Adipose tissue (tissue), 3 donors: ENCODE measurements around the gene AKAP8L. TPM values are rescaled to one million over a fixed set of nuclear protein-coding genes. Genes with fewer than 3 reads are reported as not detected.
"Not testable (repeated sequence)": the region's sequence is repeated elsewhere in the genome, so short reads cannot be mapped to it uniquely, and the experiment has no call there.

Experiments used
- H3K27ac ChIP-seq: one replicate; pipeline ENCODE4 v1.5.1; 2013; ENCODE audit warnings: low read depth, low read length
- WGBS, 3 donors: extraction: QIAGEN DNeasy Blood & Tissue Kit; methylation state at CpG; one replicate each; pipeline ENCODE4 v1.1.7; 2013; 5-methylcytosine and 5-hydroxymethylcytosine counted together
- polyA plus RNA-seq, 3 donors: library from polyadenylated mRNA; stranded (reverse); fragments of 200-250 nt; gene quantifications; one replicate each; pipeline ENCODE4 v1.2.3, GENCODE V29; 2013
- donor health status: healthy with polysubstance abuse.
- donor health status: Bipolar disorder and iron deficiency.
- donor health status: healthy.

AKAP8L gene
- polyA plus RNA-seq, 3 donors = 40.5 to 79.6 (median 49.9) TPM

GRCh38 chr19:15424121-15424520 lies 5.3 kb upstream of the AKAP8L start:
- WGBS, 3 donors = 96 to 98% (median 96%) methylated on average over 13 of the region's 13 CpGs
- no peak overlapping the region for H3K27ac ChIP-seq

- WGBS, 3 donors = 94 to 100% (median 97%) methylated on average over 4 to 6 of the region's 6 CpGs
- no peak overlapping the region for H3K27ac ChIP-seq
Observed at GRCh38 chr19:15423130-15423529, 4.3 kb upstream of the AKAP8L start.

- no peak overlapping the region for H3K27ac ChIP-seq
Observed at GRCh38 chr19:15422296-15423075, 3.7 kb upstream of the AKAP8L start.

GRCh38 chr19:15421721-15422260 lies 3.0 kb upstream of the AKAP8L start:
- WGBS, 3 donors = 74 to 78% (median 76%) methylated on average over 15 of the region's 15 CpGs
- no peak overlapping the region for H3K27ac ChIP-seq

More at GRCh38 chr19:15422296-15423075, 3.7 kb upstream of the AKAP8L start:
- WGBS, 3 donors = 79 to 91% (median 80%) methylated on average over 22 of the region's 22 CpGs

GRCh38 chr19:15421136-15421695 lies 2.4 kb upstream of the AKAP8L start:
- WGBS, 3 donors = 79 to 83% (median 81%) methylated on average over 12 of the region's 12 CpGs

GRCh38 chr19:15419413-15420025 lies 731 bp upstream of the AKAP8L start:
- H3K27ac ChIP-seq = no peak overlapping the region

More at GRCh38 chr19:15421136-15421695, 2.4 kb upstream of the AKAP8L start:
- H3K27ac ChIP-seq = no peak overlapping the region

GRCh38 chr19:15418231-15418578 lies 583 bp downstream of the AKAP8L start:
- no peak overlapping the region for H3K27ac ChIP-seq
- WGBS, 3 donors = 0 to 1% (median 1%) methylated on average over 16 of the region's 16 CpGs

More at GRCh38 chr19:15419413-15420025, 731 bp upstream of the AKAP8L start:
- WGBS, 3 donors = 17 to 28% (median 26%) methylated on average over 16 of the region's 16 CpGs

- WGBS, 3 donors = 8 to 17% (median 12%) methylated on average over 9 of the region's 9 CpGs
- H3K27ac ChIP-seq = no peak overlapping the region
Observed at GRCh38 chr19:15417699-15418098, 1.1 kb downstream of the AKAP8L start.

GRCh38 chr19:15412832-15413231 lies 6.0 kb downstream of the AKAP8L start:
- WGBS, 3 donors = 32 to 80% (median 80%) methylated on average over 4 of the region's 4 CpGs
- no peak overlapping the region for H3K27ac ChIP-seq

GRCh38 chr19:15411351-15411750 lies 7.4 kb downstream of the AKAP8L start:
- 61 to 86% (median 81%) methylated on average over 2 of the region's 2 CpGs for WGBS, 3 donors
- not testable (repeated sequence) for H3K27ac ChIP-seq

GRCh38 chr19:15404780-15405211 lies 14.0 kb downstream of the AKAP8L start:
- no peak overlapping the region for H3K27ac ChIP-seq
- 50 to 52% (median 51%) methylated on average over 3 of the region's 3 CpGs for WGBS, 3 donors

GRCh38 chr19:15404097-15404779 lies 14.6 kb downstream of the AKAP8L start:
- no peak overlapping the region for H3K27ac ChIP-seq
- WGBS, 3 donors = 71 to 82% (median 81%) methylated on average over 7 of the region's 7 CpGs

GRCh38 chr19:15403151-15403531 lies 15.6 kb downstream of the AKAP8L start:
- H3K27ac ChIP-seq = no peak overlapping the region
- 91 to 95% (median 93%) methylated on average over 10 of the region's 10 CpGs for WGBS, 3 donors

GRCh38 chr19:15402411-15403150 lies 16.2 kb downstream of the AKAP8L start:
- 84 to 86% (median 85%) methylated on average over 15 of the region's 15 CpGs for WGBS, 3 donors

GRCh38 chr19:15401397-15401710 lies 17.4 kb downstream of the AKAP8L start:
- H3K27ac ChIP-seq = no peak overlapping the region
- 95 to 96% (median 96%) methylated on average over 17 of the region's 17 CpGs for WGBS, 3 donors

More at GRCh38 chr19:15402411-15403150, 16.2 kb downstream of the AKAP8L start:
- H3K27ac ChIP-seq = no peak overlapping the region

GRCh38 chr19:15400521-15401396 lies 18.0 kb downstream of the AKAP8L start:
- no peak overlapping the region for H3K27ac ChIP-seq
- WGBS, 3 donors = 78 to 87% (median 84%) methylated on average over 29 of the region's 29 CpGs

GRCh38 chr19:15399635-15400034 lies 19.2 kb downstream of the AKAP8L start:
- 92 to 97% (median 95%) methylated on average over 14 of the region's 14 CpGs for WGBS, 3 donors
- no peak overlapping the region for H3K27ac ChIP-seq
